ENCODE measurements around the gene ALDH1A1. TPM values are rescaled to one million over a fixed set of nuclear protein-coding genes. Genes with fewer than 3 reads are reported as not detected.
"Not testable (repeated sequence)": the region's sequence is repeated elsewhere in the genome, so short reads cannot be mapped to it uniquely, and the experiment has no call there.

The ALDH1A1 gene
- total and polyA plus RNA-seq, 2 donors from 2014 or later = 191 to 295 TPM

DNA sequence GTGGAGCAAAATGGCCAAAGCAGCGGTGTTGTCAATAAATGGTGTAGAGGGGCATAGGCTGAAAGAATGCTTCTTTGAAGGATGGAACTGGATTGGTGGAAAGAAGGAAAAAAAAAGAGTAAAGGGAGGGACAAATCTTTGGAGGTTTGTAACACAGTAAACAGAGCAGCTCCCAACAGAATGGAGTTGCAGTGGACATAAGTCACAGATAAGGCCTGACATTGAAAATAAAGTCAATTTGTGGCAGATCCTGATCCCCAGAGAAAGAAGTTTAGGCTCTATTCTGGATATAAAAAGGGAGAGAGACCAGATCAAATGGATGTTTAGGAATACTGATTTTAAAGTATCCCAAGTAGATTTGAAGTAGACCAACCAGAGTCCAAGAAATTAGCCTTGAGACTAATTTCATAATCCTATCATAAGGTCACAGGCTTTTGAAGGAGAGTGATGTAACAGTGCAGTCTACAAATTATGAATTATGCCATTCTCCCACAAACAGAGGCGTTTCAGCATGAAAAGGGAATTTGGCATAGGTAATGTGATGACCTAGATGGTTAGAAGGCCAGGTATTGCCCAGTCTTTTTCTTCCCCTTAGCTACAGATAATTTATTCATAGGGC is 8.9 kb downstream of the ALDH1A1 start:
- H3K4me3 ChIP-seq (ENCODE audit: low read length in 3 of 3) = no peak overlapping the region
- FAIRE-seq (no peak), DNase-seq (no peak)
- intact Hi-C loops (cut with DNase I) = no loop called here
- peaks cover 0 to 44% (median 4%) of the 10 kb centered on the region in 3 donors for H3K4me1 ChIP-seq (ENCODE audit: control insufficient read depth in 2 of 3, insufficient read depth in 2 of 3, low read depth in 1 of 3, low read length in 3 of 3)
- no peak overlapping the region for H3K27ac ChIP-seq (ENCODE audit: low read depth in 2 of 2, low read length in 2 of 2)
- H3K9ac ChIP-seq (ENCODE audit: low read length in 3 of 3) = no peak overlapping the region
- no peaks in the 10 kb centered on the region for H3K27me3 ChIP-seq (ENCODE audit: control insufficient read depth, insufficient read depth, low read length)
- no peaks in the 10 kb centered on the region for H3K9me3 ChIP-seq (ENCODE audit: control insufficient read depth in 2 of 3, insufficient read depth in 1 of 3, low read length in 3 of 3)
- TF ChIP-seq, protein P1, sequence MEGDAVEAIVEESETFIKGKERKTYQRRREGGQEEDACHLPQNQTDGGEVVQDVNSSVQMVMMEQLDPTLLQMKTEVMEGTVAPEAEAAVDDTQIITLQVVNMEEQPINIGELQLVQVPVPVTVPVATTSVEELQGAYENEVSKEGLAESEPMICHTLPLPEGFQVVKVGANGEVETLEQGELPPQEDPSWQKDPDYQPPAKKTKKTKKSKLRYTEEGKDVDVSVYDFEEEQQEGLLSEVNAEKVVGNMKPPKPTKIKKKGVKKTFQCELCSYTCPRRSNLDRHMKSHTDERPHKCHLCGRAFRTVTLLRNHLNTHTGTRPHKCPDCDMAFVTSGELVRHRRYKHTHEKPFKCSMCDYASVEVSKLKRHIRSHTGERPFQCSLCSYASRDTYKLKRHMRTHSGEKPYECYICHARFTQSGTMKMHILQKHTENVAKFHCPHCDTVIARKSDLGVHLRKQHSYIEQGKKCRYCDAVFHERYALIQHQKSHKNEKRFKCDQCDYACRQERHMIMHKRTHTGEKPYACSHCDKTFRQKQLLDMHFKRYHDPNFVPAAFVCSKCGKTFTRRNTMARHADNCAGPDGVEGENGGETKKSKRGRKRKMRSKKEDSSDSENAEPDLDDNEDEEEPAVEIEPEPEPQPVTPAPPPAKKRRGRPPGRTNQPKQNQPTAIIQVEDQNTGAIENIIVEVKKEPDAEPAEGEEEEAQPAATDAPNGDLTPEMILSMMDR (IDR thresholded peaks at IDR 0.05; ENCODE audit: borderline replicate concordance, extremely low read depth, insufficient read depth) = no peak
- H3K36me3 ChIP-seq (ENCODE audit: control insufficient read depth in 2 of 3, insufficient read depth in 3 of 3, low read length in 3 of 3) = no peaks in the 10 kb centered on the region

DNA sequence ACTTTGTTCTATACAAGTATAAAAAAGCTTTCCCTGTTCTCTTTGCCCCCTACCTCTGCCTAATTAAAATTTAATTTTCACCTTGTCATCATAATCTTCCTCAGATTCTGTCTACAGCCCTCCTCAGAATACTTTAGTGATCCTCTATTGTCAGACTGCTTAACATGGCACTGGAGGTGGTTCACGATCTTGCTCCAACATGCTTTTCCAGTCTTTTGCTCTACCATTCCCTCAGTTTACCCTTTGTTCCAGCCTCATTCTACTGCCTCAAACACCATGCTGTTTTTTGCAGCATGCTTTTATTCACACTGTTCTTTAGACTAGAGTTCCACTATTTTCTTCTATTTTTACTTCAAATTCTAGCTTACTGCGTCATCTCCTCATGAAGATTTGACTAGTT is 10.4 kb downstream of the ALDH1A1 start:
- H3K4me1 ChIP-seq (ENCODE audit: control insufficient read depth in 2 of 3, insufficient read depth in 2 of 3, low read depth in 1 of 3, low read length in 3 of 3) = peaks cover 0 to 32% (median 0%) of the 10 kb centered on the region in 3 donors
- DNase-seq = no peak
- no peak overlapping the region for H3K9ac ChIP-seq (ENCODE audit: low read length in 3 of 3)
- no peaks in the 10 kb centered on the region for H3K9me3 ChIP-seq (ENCODE audit: control insufficient read depth in 2 of 3, insufficient read depth in 1 of 3, low read length in 3 of 3)
- H3K27ac ChIP-seq (ENCODE audit: low read depth in 2 of 2, low read length in 2 of 2) = no peak overlapping the region
- intact Hi-C loops (cut with DNase I) = no loop called here
- no peaks in the 10 kb centered on the region for H3K27me3 ChIP-seq (ENCODE audit: control insufficient read depth, insufficient read depth, low read length)
- no peaks in the 10 kb centered on the region for H3K36me3 ChIP-seq (ENCODE audit: control insufficient read depth in 2 of 3, insufficient read depth in 3 of 3, low read length in 3 of 3)
- no peak overlapping the region for H3K4me3 ChIP-seq (ENCODE audit: low read length in 3 of 3)
- TF ChIP-seq, protein P1 (IDR thresholded peaks at IDR 0.05; ENCODE audit: borderline replicate concordance, extremely low read depth, insufficient read depth) = no peak
- FAIRE-seq = no peak

DNA sequence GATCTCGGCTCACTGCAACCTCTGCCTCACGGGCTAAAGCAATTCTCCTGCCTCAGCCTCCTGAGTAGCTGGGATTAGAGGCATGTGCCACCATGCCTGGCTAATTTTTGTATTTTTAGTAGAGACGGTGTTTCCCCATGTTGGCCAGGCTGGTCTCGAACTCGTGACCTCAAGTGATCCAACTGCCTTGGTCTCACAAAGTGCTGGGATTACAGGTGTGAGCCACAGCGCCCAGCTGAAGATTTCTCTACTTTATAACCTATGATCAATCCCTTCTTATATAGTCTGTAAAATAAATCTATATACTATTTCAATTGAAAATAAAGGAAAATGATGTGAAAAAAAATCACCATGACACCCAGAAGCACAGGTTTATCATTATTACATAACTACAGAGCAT is 13.3 kb downstream of the ALDH1A1 start:
- H3K9ac ChIP-seq (ENCODE audit: low read length in 3 of 3); H3K27me3 ChIP-seq (ENCODE audit: control insufficient read depth, insufficient read depth, low read length); H3K36me3 ChIP-seq (ENCODE audit: control insufficient read depth in 2 of 3, insufficient read depth in 3 of 3, low read length in 3 of 3); H3K9me3 ChIP-seq (ENCODE audit: control insufficient read depth in 2 of 3, insufficient read depth in 1 of 3, low read length in 3 of 3); DNase-seq; H3K4me3 ChIP-seq (ENCODE audit: low read length in 3 of 3); FAIRE-seq; H3K27ac ChIP-seq (ENCODE audit: low read depth in 2 of 2, low read length in 2 of 2); intact Hi-C loops (cut with DNase I): not testable (repeated sequence)
- peaks cover 0 to 22% (median 0%) of the 10 kb centered on the region in 3 donors for H3K4me1 ChIP-seq (ENCODE audit: control insufficient read depth in 2 of 3, insufficient read depth in 2 of 3, low read depth in 1 of 3, low read length in 3 of 3)

DNA sequence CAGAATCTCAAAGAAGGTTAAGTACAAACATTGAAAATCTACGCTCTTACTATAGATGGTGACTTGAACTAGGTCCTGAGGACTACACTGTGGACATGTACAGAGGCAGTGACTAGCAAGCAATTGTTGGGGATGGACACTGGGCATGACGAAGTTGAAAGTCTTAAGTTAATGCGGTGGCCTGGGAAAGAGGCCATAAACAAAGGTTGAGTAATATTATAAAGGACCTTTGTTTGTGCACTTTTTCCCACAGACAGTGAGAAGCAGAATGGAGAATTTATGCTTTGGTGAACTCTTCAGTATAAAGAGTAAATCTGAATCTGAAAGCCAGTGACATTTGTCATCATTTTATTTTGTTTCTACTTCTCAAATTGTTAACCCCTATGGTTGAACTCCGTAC is 15.3 kb downstream of the ALDH1A1 start:
- H3K9me3 ChIP-seq (ENCODE audit: control insufficient read depth in 2 of 3, insufficient read depth in 1 of 3, low read length in 3 of 3) = no peaks in the 10 kb centered on the region
- DNase-seq = no peak
- H3K36me3 ChIP-seq (ENCODE audit: control insufficient read depth in 2 of 3, insufficient read depth in 3 of 3, low read length in 3 of 3) = no peaks in the 10 kb centered on the region
- TF ChIP-seq, protein P1 (IDR thresholded peaks at IDR 0.05; ENCODE audit: borderline replicate concordance, extremely low read depth, insufficient read depth) = no peak
- no peaks in the 10 kb centered on the region for H3K27me3 ChIP-seq (ENCODE audit: control insufficient read depth, insufficient read depth, low read length)
- H3K27ac ChIP-seq (ENCODE audit: low read depth in 2 of 2, low read length in 2 of 2) = no peak overlapping the region
- no peak for FAIRE-seq
- H3K4me3 ChIP-seq (ENCODE audit: low read length in 3 of 3) = no peak overlapping the region
- H3K9ac ChIP-seq (ENCODE audit: low read length in 3 of 3) = no peak overlapping the region
- intact Hi-C loops (cut with DNase I) = no loop called here
- peaks cover 0 to 26% (median 0%) of the 10 kb centered on the region in 3 donors for H3K4me1 ChIP-seq (ENCODE audit: control insufficient read depth in 2 of 3, insufficient read depth in 2 of 3, low read depth in 1 of 3, low read length in 3 of 3)
